ENCODE results near the gene NBDY.
"Not testable (repeated sequence)": the region's sequence is repeated elsewhere in the genome, so short reads cannot be mapped to it uniquely, and the experiment has no call there.

NBDY gene

GRCh38 chrX:56800801-56801200 lies 71.8 kb downstream of the NBDY start:
- peak; percentile 34 to 38 for DNase-seq (ENCODE audit: low read depth in 2 of 2)

DNA sequence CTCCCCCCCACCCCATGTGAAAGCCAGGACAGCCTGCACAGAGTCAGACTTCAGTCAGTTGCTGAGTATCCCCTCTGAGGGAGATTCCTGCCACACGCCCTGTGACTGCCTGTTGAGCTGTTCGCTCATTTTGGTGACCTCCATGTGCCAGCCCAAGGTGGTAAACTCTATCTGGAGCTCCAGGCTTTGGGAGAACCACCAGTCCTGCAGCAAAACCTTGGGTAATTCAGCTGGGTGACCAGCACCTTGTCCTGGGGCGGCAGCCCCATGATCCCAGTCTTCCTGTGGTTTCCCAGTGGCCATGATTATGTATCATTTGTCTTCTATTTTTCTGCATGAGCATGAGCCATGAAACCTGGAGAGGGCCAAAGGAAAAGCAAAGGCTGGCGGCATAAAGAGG lies 73.4 kb downstream of the NBDY start:
- no peak for DNase-seq (ENCODE audit: low read depth in 2 of 2)

DNA sequence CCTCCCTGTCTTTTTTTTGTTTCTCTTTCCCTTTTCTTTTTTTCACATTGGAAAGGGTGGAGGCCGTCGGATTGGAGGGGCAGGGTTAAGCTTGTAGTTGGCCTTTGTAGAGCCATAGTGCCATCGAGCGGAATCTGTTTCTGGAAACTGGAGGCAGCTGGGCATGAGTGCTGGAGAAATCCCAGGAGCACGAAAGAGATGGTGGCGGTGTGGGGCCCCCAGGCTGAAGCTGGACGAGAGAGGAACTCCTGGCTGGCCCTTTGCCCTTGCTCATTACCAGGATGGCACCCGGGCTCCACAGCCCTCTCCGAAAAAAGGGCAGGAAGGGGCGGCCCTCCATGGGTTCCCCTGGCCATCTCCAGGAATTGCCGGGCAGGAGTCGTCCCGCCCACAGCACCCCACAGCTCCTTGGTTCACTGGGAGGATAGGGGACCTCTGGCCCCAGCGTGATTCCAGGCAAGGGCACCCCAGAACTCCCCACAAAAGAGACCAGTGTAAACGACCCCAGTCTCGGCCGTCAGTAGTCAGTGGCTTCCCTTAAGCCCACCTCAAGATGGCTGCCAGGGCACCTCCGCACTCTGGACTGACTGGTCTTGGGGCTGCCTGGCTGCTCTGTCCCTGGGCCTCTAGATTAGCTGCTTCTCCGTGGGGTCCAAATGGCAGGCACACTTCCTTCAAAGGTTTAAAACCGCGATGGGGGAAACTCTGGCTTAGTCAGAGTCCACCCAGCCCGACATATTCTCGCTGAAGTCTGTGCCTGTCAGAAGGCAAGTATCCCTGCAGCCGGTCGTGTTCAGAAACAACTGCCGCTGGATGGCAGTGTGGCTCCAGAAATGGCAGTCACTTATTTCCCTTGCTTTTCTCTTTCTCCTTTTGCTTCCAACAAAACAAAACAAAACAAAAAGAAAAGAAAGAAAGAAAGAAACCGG lies 74.1 kb downstream of the NBDY start:
- DNase-seq (ENCODE audit: low read depth in 2 of 2) = peak; percentile 28 to 70

DNA sequence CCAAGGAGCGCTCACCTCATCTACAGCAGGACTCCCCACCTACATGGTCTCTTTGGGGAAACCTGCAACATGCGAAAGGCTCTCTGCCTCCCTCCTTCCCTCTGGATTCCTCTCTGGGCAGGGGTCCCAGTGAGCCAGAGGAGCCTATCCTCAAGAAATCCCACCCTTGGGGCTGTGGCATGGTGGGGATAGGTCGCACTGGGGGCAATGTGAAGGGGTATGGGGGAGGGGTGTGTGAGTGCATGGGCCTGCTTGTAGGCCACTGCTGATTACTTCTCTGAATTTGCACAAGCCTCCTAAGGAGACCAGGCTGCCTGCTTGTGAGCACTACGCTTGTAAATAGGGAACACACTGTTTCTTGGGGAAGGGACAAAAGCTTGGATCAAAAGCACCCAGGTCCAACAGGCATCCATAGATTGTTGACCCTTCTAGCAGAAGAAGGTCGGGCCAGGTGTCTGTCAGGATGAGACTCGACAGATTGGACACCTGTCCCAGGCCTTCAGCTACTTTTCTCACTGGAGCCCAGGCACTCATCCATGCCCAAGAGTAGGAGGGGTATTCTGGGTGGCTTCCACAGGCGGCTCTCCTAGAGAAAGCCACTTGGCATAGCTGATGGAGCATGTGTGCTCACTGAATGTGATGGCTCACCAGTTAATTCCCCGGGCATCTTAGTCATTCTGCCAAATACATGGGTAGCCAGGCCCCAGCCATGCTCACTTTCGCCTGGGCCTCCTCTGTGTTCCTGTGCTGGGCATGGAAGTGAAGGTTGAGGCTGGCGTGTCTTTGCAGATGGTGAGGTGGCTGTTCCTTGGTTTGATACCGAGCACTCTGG lies 75.0 kb downstream of the NBDY start:
- DNase-seq (ENCODE audit: low read depth in 2 of 2) = no peak

DNA sequence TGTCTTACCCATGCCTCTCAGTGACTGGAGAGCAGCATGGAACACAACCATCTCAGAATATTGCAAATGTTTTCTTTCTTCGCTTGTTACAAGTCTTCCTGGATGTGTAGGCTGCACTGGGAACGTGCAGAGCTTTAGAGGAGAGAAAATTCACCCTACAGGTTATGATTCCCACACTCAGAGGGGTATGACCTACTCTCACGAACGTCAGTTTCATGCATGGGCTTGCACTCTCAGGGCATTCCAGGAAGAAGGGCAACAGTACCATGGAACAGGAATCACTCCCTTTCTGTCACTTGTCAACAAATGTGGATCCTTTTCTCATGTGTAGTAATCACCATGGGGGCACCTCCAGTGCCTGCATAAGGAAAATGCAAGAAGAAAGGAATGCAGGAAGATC lies 75.8 kb downstream of the NBDY start:
- no peak for DNase-seq (ENCODE audit: low read depth in 2 of 2)

- DNase-seq (ENCODE audit: low read depth in 2 of 2) = no peak
Observed at GRCh38 chrX:56805399-56805798, 76.4 kb downstream of the NBDY start.

- not testable (repeated sequence) for DNase-seq (ENCODE audit: low read depth in 2 of 2)
Observed at GRCh38 chrX:56806176-56806575, 77.1 kb downstream of the NBDY start.

DNA sequence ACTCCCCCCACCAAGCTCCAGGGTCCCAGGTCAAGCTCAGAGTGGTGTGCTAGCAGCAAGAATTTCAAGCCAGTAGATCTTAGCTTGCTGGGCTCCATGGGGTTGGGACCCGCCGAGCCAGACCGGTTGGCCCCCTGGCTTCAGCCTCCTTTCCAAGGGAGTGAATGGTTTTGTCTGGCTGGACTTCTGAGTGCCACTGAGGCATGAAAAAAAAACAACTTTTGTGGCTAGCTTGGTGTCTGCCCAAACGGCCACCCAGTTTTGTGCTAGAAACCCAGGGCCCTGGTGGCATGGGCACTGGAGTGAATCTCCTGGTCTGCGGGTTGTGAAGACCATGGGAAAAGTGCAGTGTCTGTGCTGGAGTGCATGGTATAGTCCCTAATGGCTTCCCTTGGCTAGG lies 82.6 kb downstream of the NBDY start:
- no peak for DNase-seq (ENCODE audit: low read depth in 2 of 2)

GRCh38 chrX:56812515-56813105 lies 83.6 kb downstream of the NBDY start:
- no peak for DNase-seq (ENCODE audit: low read depth in 2 of 2)

- no peak for DNase-seq (ENCODE audit: low read depth in 2 of 2)
Observed at GRCh38 chrX:56813318-56813837, 84.3 kb downstream of the NBDY start.

- DNase-seq (ENCODE audit: low read depth in 2 of 2) = no peak
Observed at GRCh38 chrX:56817179-56817578, 88.1 kb downstream of the NBDY start.

DNA sequence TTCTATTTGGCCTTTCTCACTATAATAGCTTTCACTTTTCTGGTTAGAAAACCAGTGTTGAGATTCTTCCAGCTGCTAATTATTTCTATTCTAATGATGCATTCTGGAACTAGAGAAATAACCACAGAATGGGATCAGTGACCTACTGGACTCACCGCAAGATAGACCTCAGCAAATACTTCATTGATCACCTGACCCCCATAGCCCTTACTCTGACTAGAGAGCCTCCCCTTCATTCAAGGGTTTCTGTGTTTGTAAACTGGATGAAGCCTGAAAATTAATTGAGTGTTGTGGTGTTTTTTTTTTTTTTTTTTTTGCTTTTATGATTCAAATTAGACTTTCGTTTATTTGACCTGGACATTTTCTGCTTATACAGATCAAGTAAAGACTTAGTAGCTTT lies 97.0 kb downstream of the NBDY start:
- DNase-seq (ENCODE audit: low read depth in 2 of 2) = no peak

GRCh38 chrX:56833626-56834025 lies 104.6 kb downstream of the NBDY start:
- DNase-seq (ENCODE audit: low read depth in 2 of 2) = no peak

GRCh38 chrX:56853436-56853835 lies 124.4 kb downstream of the NBDY start:
- DNase-seq (ENCODE audit: low read depth in 2 of 2) = no peak

GRCh38 chrX:56857042-56857441 lies 128.0 kb downstream of the NBDY start:
- DNase-seq (ENCODE audit: low read depth in 2 of 2) = no peak

DNA sequence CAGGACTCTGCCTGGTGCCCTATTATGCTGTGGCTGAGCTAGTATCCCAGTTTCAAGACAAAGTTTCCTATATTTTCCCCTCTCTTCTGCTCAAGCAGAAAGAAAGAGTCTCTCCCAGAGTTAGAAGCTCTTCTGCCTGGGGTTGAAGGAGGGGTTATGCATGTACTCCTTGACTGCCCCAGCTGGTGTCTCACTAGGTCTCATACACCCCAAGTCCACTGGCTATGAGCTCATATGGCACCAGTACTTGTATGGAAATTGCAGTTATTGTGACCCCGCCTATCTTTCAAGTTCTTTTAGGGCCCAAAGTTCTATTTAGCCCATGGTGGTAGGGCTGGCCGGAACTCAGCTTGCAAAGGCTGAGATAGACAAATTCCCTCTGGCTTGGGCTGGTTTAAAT lies 131.8 kb downstream of the NBDY start:
- DNase-seq (ENCODE audit: low read depth in 2 of 2) = no peak
